Vagina (tissue), 2 donors: Measurements from ENCODE around the gene ASTL. TPM values are rescaled to one million over a fixed set of nuclear protein-coding genes. Genes with fewer than 3 reads are reported as not detected.
A peak's percentile ranks its signal among the peaks of the same experiment; 100 is the strongest.

Experiments
- DNase-seq, 2 donors: peaks; one replicate each; pipeline ENCODE4 v3.0.0-alpha.2; 2017; ENCODE audit errors: extremely low spot score in 2 of 2
- H3K27ac ChIP-seq: fragments of 200-600 bp; sonication (generic); one replicate; pipeline ENCODE4 v1.5.1; 2019
- H3K27me3 ChIP-seq: fragments of 200-600 bp; sonication (generic); one replicate; pipeline ENCODE4 v1.5.1; 2019
- H3K36me3 ChIP-seq, 2 donors: fragments of 200-600 bp; sonication (generic); one replicate each; pipeline ENCODE4 v1.5.1; 2017 to 2019
- H3K4me1 ChIP-seq: fragments of 200-600 bp; sonication (generic); one replicate; pipeline ENCODE4 v1.5.1; 2019
- H3K4me3 ChIP-seq, 2 donors: fragments of 200-600 bp; sonication (generic); 1 replicate in 1 of 2; 2 replicates in 1 of 2; pipeline ENCODE4 v1.5.1; 2016 to 2019
- H3K9me3 ChIP-seq: fragments of 200-600 bp; sonication (generic); one replicate; pipeline ENCODE4 v1.5.1; 2019
- CTCF ChIP-seq, 3 experiments: fragments of 450-650 bp in 2 of 3; fragments of 200-600 bp in 1 of 3; sonication (generic) in 1 of 3; IDR thresholded peaks; one replicate each; pipeline ENCODE4 v1.5.1; 2017 to 2019; ENCODE audit warnings: antibody characterized with exemption in 3 of 3, mild to moderate bottlenecking in 2 of 3, moderate library complexity in 2 of 3
- POLR2A ChIP-seq, 2 donors: fragments of 450-650 bp; IDR thresholded peaks; one replicate each; pipeline ENCODE4 v1.6.1; 2017; ENCODE audit warnings: antibody characterized with exemption in 2 of 2, mild to moderate bottlenecking in 2 of 2, moderate library complexity in 2 of 2
- POLR2AphosphoS5 ChIP-seq, 2 donors: sonication (generic); formaldehyde crosslinking; IDR thresholded peaks; one replicate each; pipeline ENCODE4 v1.9.0; 2017; ENCODE audit warnings: antibody characterized with exemption in 2 of 2, mild to moderate bottlenecking in 2 of 2, low read depth in 1 of 2; ENCODE audit not compliant: insufficient read depth in 1 of 2
- intact Hi-C: fragments of 100-400 bp; cut with DNase I; formaldehyde crosslinking; loops from one replicate; pipeline ENCODE4 v1.15.1; 2023
- total RNA-seq: library from RNA; depleted of rRNA; stranded (reverse); fragments of >200 nt; gene quantifications from one replicate; pipeline ENCODE4 v1.2.3, GENCODE V29; 2016

The ASTL gene
- total RNA-seq, 1 donor from 2014 or later, result not detected

- Histone ChIP-seq H3K9me3 (no peaks in the 10 kb centered on the region), H3K27ac (no peak overlapping the region), H3K27me3 (no peaks in the 10 kb centered on the region), H3K36me3 (no peaks in the 10 kb centered on the region), H3K4me1 (no peaks in the 10 kb centered on the region), H3K4me3 (no peak overlapping the region)
- TF ChIP-seq CTCF (IDR thresholded peaks at IDR 0.05) (no peak), POLR2A (IDR thresholded peaks at IDR 0.05) (no peak), POLR2AphosphoS5 (IDR thresholded peaks at IDR 0.05; ENCODE audit: insufficient read depth in 1 of 2, low read depth in 1 of 2) (no peak)
- DNase-seq, result peak; percentile 81 to 87
- intact Hi-C loops, result no loop called here
These were observed 55.9 kb downstream of the ASTL start for GRCh38 chr2:96082211-96083063.

- Histone ChIP-seq H3K4me3 (no peak overlapping the region), H3K27me3 (no peaks in the 10 kb centered on the region), H3K27ac (no peak overlapping the region), H3K4me1 (no peaks in the 10 kb centered on the region), H3K36me3 (no peaks in the 10 kb centered on the region), H3K9me3 (peaks cover 3% of the 10 kb centered on the region)
- intact Hi-C loops, result no loop called here
- TF ChIP-seq POLR2A (IDR thresholded peaks at IDR 0.05) (no peak), CTCF (IDR thresholded peaks at IDR 0.05) (no peak)
- no peak for DNase-seq
These were observed 57.3 kb downstream of the ASTL start for GRCh38 chr2:96081042-96081441.

GRCh38 chr2:96075199-96075771 lies 63.0 kb downstream of the ASTL start:
- no peaks in the 10 kb centered on the region for H3K36me3 ChIP-seq
- H3K9me3 ChIP-seq, result peaks cover 4% of the 10 kb centered on the region
- intact Hi-C loops, result no loop called here

GRCh38 chr2:96074156-96074555 lies 64.1 kb downstream of the ASTL start:
- Histone ChIP-seq H3K27me3 (no peaks in the 10 kb centered on the region), H3K9me3 (peaks cover 4% of the 10 kb centered on the region), H3K27ac (no peak overlapping the region), H3K4me1 (no peaks in the 10 kb centered on the region), H3K36me3 (no peaks in the 10 kb centered on the region), H3K4me3 (no peak overlapping the region)
- TF ChIP-seq POLR2A (IDR thresholded peaks at IDR 0.05), result no peak
- no peak for TF ChIP-seq POLR2AphosphoS5 (IDR thresholded peaks at IDR 0.05; ENCODE audit: insufficient read depth in 1 of 2, low read depth in 1 of 2)
- TF ChIP-seq CTCF (IDR thresholded peaks at IDR 0.05), result no peak
- intact Hi-C loops, result no loop called here
- DNase-seq, result peak in 1 of 2 donors; percentile 37

More at GRCh38 chr2:96075199-96075771, 63.0 kb downstream of the ASTL start:
- Histone ChIP-seq H3K4me1 (no peaks in the 10 kb centered on the region), H3K27me3 (no peaks in the 10 kb centered on the region), H3K27ac (no peak overlapping the region), H3K4me3 (no peak overlapping the region)
- no peak for TF ChIP-seq POLR2A (IDR thresholded peaks at IDR 0.05)
- no peak for TF ChIP-seq POLR2AphosphoS5 (IDR thresholded peaks at IDR 0.05; ENCODE audit: insufficient read depth in 1 of 2, low read depth in 1 of 2)
- no peak for TF ChIP-seq CTCF (IDR thresholded peaks at IDR 0.05)
- DNase-seq, result no peak
